ENCODE data around the gene PPP1R9B.

DNA sequence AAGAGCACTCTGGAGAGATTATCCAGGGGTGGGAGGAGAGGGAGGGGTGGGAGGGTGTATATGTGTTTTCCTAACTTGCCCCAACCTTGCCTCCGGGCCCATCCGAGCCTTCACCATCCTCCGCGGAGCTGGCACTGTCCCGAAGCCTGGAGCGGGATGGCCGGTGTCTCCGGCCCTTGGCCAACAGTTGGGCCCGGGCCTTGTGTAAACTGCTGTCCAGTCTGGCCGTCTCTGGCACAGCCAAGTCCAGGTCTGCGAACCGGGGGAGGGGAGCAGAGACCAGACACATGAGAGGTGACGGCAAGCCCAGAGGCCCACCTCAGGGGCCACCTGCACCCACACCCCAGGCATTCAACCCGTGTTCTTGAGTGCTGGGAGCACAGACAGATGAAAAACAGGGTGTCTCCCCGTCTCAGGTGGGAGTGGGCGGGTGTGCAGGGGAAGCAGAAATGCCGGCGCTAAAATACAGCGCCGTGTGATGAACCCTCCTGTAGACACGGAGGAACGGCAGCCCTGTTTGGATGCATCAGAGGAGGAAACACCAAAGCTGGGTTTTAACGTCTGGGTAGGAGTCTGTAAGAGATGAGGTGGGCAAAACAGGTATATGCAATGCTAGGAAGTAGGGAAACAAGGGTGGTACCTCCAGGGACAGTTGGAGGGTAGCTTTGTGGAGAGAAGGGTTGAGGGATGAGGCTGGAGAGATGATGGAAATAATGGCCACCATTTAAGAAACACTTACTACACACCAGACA lies 32.2 kb downstream of the PPP1R9B start:
- TF ChIP-seq, protein P1, sequence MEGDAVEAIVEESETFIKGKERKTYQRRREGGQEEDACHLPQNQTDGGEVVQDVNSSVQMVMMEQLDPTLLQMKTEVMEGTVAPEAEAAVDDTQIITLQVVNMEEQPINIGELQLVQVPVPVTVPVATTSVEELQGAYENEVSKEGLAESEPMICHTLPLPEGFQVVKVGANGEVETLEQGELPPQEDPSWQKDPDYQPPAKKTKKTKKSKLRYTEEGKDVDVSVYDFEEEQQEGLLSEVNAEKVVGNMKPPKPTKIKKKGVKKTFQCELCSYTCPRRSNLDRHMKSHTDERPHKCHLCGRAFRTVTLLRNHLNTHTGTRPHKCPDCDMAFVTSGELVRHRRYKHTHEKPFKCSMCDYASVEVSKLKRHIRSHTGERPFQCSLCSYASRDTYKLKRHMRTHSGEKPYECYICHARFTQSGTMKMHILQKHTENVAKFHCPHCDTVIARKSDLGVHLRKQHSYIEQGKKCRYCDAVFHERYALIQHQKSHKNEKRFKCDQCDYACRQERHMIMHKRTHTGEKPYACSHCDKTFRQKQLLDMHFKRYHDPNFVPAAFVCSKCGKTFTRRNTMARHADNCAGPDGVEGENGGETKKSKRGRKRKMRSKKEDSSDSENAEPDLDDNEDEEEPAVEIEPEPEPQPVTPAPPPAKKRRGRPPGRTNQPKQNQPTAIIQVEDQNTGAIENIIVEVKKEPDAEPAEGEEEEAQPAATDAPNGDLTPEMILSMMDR (IDR thresholded peaks at IDR 0.05; ENCODE audit: low read length): no peak
- TF ChIP-seq EZH2 (IDR thresholded peaks at IDR 0.05; ENCODE audit: borderline replicate concordance, low read length): no peak
